ENCODE measurements around the gene SLC26A5. TPM values are rescaled to one million over a fixed set of nuclear protein-coding genes. Genes with fewer than 3 reads are reported as not detected.
"Not testable (repeated sequence)": the region's sequence is repeated elsewhere in the genome, so short reads cannot be mapped to it uniquely, and the experiment has no call there.

SLC26A5 gene
- total and polyA plus RNA-seq, 2 donors (not counting 1 experiment from before 2014, with no cell fraction given): not detected

DNA sequence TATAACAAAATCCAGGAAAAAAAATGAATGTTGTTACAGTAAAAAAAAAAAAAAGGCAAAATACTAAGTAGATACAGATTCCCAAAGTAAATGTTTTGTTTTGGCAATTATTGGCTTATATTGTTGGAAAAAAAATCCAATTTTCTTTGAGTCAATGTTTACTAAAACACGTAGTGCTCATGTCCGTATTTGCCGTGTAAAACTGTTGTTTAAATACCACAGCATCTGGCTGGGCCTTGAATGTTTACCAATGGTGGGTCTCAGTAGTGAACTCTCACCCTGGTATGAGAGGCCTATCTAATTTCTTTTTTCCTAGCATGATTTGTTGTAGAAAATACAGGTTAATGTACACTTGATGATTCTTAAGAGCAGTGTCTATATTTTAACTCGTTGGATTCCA, 41.4 kb upstream of the SLC26A5 start:
- Histone ChIP-seq H3K27me3 (replicated peaks in 1 of 4; ENCODE audit: control extremely low read depth in 1 of 4, control insufficient read depth in 3 of 4, insufficient read depth in 4 of 4, low read length in 3 of 4) (peaks cover 0 to 5% (median 1%) of the 10 kb centered on the region in 4 experiments), H3K4me1 (ENCODE audit: control insufficient read depth in 2 of 2, insufficient read depth in 2 of 2, low read length in 2 of 2) (no peaks in the 10 kb centered on the region), H3K4me2 (replicated peaks; ENCODE audit: low read depth, low read length, poor library complexity, severe bottlenecking) (no peak overlapping the region), H3K9me3 (ENCODE audit: control extremely low read depth in 1 of 3, control insufficient read depth in 2 of 3, insufficient read depth in 1 of 3, low read length in 2 of 3) (no peaks in the 10 kb centered on the region), H3K36me3 (replicated peaks in 1 of 2; ENCODE audit: control extremely low read depth in 1 of 2, control insufficient read depth in 1 of 2, extremely low read depth in 1 of 2, insufficient read depth in 2 of 2, low read length in 1 of 2) (no peaks in the 10 kb centered on the region), H3K9ac (ENCODE audit: low read length) (no peak overlapping the region), H3K27ac (ENCODE audit: low read length in 2 of 2) (no peak overlapping the region), H3K4me3 (ENCODE audit: control extremely low read depth in 1 of 5, extremely low read depth in 1 of 5, insufficient read depth in 1 of 5, low read depth in 2 of 5, low read length in 4 of 5) (no peak overlapping the region), H3K79me2 (ENCODE audit: control insufficient read depth, insufficient read depth, low read length) (no peaks in the 10 kb centered on the region), H4K20me1 (ENCODE audit: control insufficient read depth, insufficient read depth, low read length, poor library complexity, severe bottlenecking) (no peaks in the 10 kb centered on the region), H2AFZ (ENCODE audit: insufficient read depth, low read depth, low read length, poor library complexity, severe bottlenecking) (no peak overlapping the region)
- ChIA-PET POLR2A (no interaction called here), CTCF (no interaction called here)
- no peaks in the 10 kb centered on the region for H3K4me1 Mint-ChIP-seq
- intact Hi-C loops (cut with micrococcal nuclease): no loop called here
- peaks cover 13% of the 10 kb centered on the region for H3K27me3 Mint-ChIP-seq
- H3K9me3 Mint-ChIP-seq (ENCODE audit: insufficient read depth): no peaks in the 10 kb centered on the region
- ATAC-seq (ENCODE audit: low read depth): no peak
- TF ChIP-seq, protein P1, sequence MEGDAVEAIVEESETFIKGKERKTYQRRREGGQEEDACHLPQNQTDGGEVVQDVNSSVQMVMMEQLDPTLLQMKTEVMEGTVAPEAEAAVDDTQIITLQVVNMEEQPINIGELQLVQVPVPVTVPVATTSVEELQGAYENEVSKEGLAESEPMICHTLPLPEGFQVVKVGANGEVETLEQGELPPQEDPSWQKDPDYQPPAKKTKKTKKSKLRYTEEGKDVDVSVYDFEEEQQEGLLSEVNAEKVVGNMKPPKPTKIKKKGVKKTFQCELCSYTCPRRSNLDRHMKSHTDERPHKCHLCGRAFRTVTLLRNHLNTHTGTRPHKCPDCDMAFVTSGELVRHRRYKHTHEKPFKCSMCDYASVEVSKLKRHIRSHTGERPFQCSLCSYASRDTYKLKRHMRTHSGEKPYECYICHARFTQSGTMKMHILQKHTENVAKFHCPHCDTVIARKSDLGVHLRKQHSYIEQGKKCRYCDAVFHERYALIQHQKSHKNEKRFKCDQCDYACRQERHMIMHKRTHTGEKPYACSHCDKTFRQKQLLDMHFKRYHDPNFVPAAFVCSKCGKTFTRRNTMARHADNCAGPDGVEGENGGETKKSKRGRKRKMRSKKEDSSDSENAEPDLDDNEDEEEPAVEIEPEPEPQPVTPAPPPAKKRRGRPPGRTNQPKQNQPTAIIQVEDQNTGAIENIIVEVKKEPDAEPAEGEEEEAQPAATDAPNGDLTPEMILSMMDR (IDR thresholded peaks at IDR 0.05): no peak
- TF ChIP-seq EZH2 (IDR thresholded peaks at IDR 0.05; ENCODE audit: borderline replicate concordance, insufficient read depth, low read depth, low read length, poor library complexity, severe bottlenecking): no peak
- no peak overlapping the region for H3K27ac Mint-ChIP-seq
- no peak overlapping the region for H3K4me3 Mint-ChIP-seq
- DNase-seq: no peak
- WGBS (ENCODE audit: insufficient coverage): 96% methylated on average over 3 of the region's 4 CpGs

DNA sequence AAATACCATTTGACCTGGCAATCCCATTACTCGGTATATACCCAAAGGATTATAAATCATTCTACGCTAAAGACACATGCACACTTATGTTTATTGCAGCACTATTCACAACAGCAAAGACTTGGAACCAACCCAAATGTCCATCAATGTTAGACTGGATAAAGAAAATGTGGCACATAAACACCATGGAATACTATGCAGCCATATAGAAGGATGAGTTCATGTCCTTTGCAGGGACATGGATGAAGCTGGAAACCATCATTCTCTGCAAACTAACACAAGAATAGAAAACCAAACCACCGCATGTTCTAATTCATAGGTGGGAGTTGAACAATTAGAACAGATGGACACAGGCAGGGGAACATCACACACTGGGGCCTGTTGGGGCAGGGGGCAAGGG, 40.9 kb upstream of the SLC26A5 start:
- H3K36me3 ChIP-seq (replicated peaks in 1 of 2; ENCODE audit: control extremely low read depth in 1 of 2, control insufficient read depth in 1 of 2, extremely low read depth in 1 of 2, insufficient read depth in 2 of 2, low read length in 1 of 2); POLR2A ChIA-PET; H3K4me1 ChIP-seq (ENCODE audit: control insufficient read depth in 2 of 2, insufficient read depth in 2 of 2, low read length in 2 of 2); H3K27me3 ChIP-seq (replicated peaks in 1 of 4; ENCODE audit: control extremely low read depth in 1 of 4, control insufficient read depth in 3 of 4, insufficient read depth in 4 of 4, low read length in 3 of 4); H3K9me3 Mint-ChIP-seq (ENCODE audit: insufficient read depth); H2AFZ ChIP-seq (ENCODE audit: insufficient read depth, low read depth, low read length, poor library complexity, severe bottlenecking); ATAC-seq (ENCODE audit: low read depth); H3K4me3 ChIP-seq (ENCODE audit: control extremely low read depth in 1 of 5, extremely low read depth in 1 of 5, insufficient read depth in 1 of 5, low read depth in 2 of 5, low read length in 4 of 5); H4K20me1 ChIP-seq (ENCODE audit: control insufficient read depth, insufficient read depth, low read length, poor library complexity, severe bottlenecking); H3K79me2 ChIP-seq (ENCODE audit: control insufficient read depth, insufficient read depth, low read length); H3K4me1 Mint-ChIP-seq; H3K9ac ChIP-seq (ENCODE audit: low read length); H3K4me3 Mint-ChIP-seq; H3K27ac Mint-ChIP-seq; H3K4me2 ChIP-seq (replicated peaks; ENCODE audit: low read depth, low read length, poor library complexity, severe bottlenecking); CTCF ChIA-PET; H3K9me3 ChIP-seq (ENCODE audit: control extremely low read depth in 1 of 3, control insufficient read depth in 2 of 3, insufficient read depth in 1 of 3, low read length in 2 of 3); DNase-seq; H3K27ac ChIP-seq (ENCODE audit: low read length in 2 of 2); intact Hi-C loops (cut with micrococcal nuclease): not testable (repeated sequence)
- peaks cover 18% of the 10 kb centered on the region for H3K27me3 Mint-ChIP-seq
- WGBS (ENCODE audit: insufficient coverage): no CpG with 5 or more reads among the region's 3 CpGs

Data from B cell (primary cell).